ENCODE results near the gene EEA1. TPM values are rescaled to one million over a fixed set of nuclear protein-coding genes. Genes with fewer than 3 reads are reported as not detected.

EEA1 gene
- total and polyA plus RNA-seq, 2 of the 8 experiments (the other 6 are each of a cell fraction or from before 2014, with no cell fraction given), result 1.0 to 18.8 TPM

DNA sequence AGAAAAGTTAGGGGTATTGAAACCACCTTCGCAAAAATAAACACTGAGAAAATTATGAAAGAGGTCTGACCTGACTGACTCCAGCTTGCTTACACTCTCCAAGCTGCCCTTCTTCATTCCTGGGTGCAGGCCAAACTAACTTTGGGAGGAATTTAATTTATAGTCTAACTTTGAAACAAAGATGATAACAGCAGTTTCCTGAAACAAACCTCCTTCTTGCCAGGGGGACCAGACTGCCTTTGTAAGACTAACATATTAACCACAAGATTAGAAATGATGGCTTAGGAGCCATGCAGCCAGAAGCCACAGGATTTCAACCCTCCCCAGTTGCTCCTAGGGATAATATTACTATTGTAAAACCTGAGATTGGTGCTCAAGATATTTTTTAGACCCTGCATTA lies 13.8 kb upstream of the EEA1 start:
- no peaks in the 10 kb centered on the region for H3K79me2 ChIP-seq (ENCODE audit: control insufficient read depth in 1 of 2, insufficient read depth in 2 of 2, low read length in 2 of 2)
- TF ChIP-seq TCF12 (IDR thresholded peaks at IDR 0.05; ENCODE audit: low read depth, low read length) (no peak), CHD2 (IDR thresholded peaks at IDR 0.05; ENCODE audit: low read length) (no peak)
- WGBS, 2 experiments (ENCODE audit: extremely low coverage in 1 of 2, insufficient coverage in 1 of 2, insufficient read length in 1 of 2, insufficient replicate concordance in 2 of 2, low coverage in 1 of 2, low lambda C conversion rate in 2 of 2, missing lambda C conversion rate in 1 of 2), result 90% methylated on average over 1 of the region's 1 CpG; no CpG with 5 or more reads in 1 of the 2 experiments
- H4K91ac ChIP-seq (replicated peaks; ENCODE audit: insufficient read length, low read length), result no peak overlapping the region
- no peak overlapping the region for H3K4me3 ChIP-seq (ENCODE audit: extremely low read depth in 1 of 4, insufficient read depth in 2 of 4, low read depth in 3 of 4, low read length in 4 of 4)
- H3K23ac ChIP-seq (ENCODE audit: insufficient read length), result no peak overlapping the region
- H3K36me3 ChIP-seq (ENCODE audit: control insufficient read depth in 2 of 4, insufficient read depth in 4 of 4, low read length in 3 of 4), result no peaks in the 10 kb centered on the region
- H4K20me1 ChIP-seq (replicated peaks in 1 of 2; ENCODE audit: control insufficient read depth in 1 of 2, insufficient read depth in 2 of 2, low read length in 2 of 2), result no peaks in the 10 kb centered on the region
- ChIA-PET CTCF (ENCODE audit: partially characterized antibody) (interaction anchor here (1.0 to 2.0 kb wide), 5 partner anchors 9 to 157 kb away, joined by 3 to 6 read pairs (median 4); no protein-coding TSS in a partner anchor), POLR2A (ENCODE audit: partially characterized antibody) (interaction anchor here (1.0 kb wide), 1 partner anchor 13 kb away, joined by 3 read pairs; no protein-coding TSS in a partner anchor)
- no peak overlapping the region for H3K4me2 ChIP-seq (ENCODE audit: insufficient read depth in 1 of 2, low read depth in 2 of 2, low read length in 2 of 2)
- H4K8ac ChIP-seq (ENCODE audit: extremely low read depth, insufficient read depth, low read length), result no peak overlapping the region
- DNase-seq (ENCODE audit: low read depth in 1 of 2, low spot score in 2 of 2) (no peak), FAIRE-seq (no peak)
- H3K4me1 ChIP-seq (replicated peaks in 1 of 4; ENCODE audit: control insufficient read depth in 3 of 4, insufficient read depth in 4 of 4, low read length in 3 of 4), result no peaks in the 10 kb centered on the region; a peak in 1 of 7 replicates
- no peak overlapping the region for H3K27ac ChIP-seq (ENCODE audit: low read depth, low read length)
- no peak overlapping the region for H2BK5ac ChIP-seq (ENCODE audit: low read depth, low read length)
- no peak overlapping the region for H4K5ac ChIP-seq (ENCODE audit: insufficient read length, low read depth, low read length)
- H2BK15ac ChIP-seq (ENCODE audit: low read length), result no peak overlapping the region
- no peak overlapping the region for H2BK20ac ChIP-seq (ENCODE audit: low read length)
- no peak overlapping the region for H3K9ac ChIP-seq (replicated peaks in 1 of 4; ENCODE audit: extremely low read depth in 1 of 4, low read depth in 3 of 4, low read length in 3 of 4)
- no peak overlapping the region for H2BK12ac ChIP-seq (ENCODE audit: low read depth, low read length)
- H3K56ac ChIP-seq (replicated peaks; ENCODE audit: insufficient read length, low read depth, low read length), result no peak overlapping the region
- no peak overlapping the region for H3K14ac ChIP-seq (ENCODE audit: insufficient read length)
- H3K79me1 ChIP-seq (ENCODE audit: low read depth, low read length), result no peaks in the 10 kb centered on the region
- no peaks in the 10 kb centered on the region for H3K9me3 ChIP-seq (ENCODE audit: insufficient read depth in 2 of 2, low read depth in 1 of 2, low read length in 1 of 2)
- no peaks in the 10 kb centered on the region for H3K27me3 ChIP-seq (replicated peaks in 1 of 4; ENCODE audit: control insufficient read depth in 3 of 4, extremely low read depth in 1 of 4, insufficient read depth in 3 of 4, low read length in 3 of 4)
- no peak overlapping the region for H3K18ac ChIP-seq (ENCODE audit: extremely low read depth, low read length)
- H2AK5ac ChIP-seq (ENCODE audit: low read depth, low read length), result no peak overlapping the region
- H2BK120ac ChIP-seq (replicated peaks; ENCODE audit: low read depth, low read length), result no peak overlapping the region
- H2AFZ ChIP-seq (ENCODE audit: low read length), result no peak overlapping the region
- no peak overlapping the region for H3K4ac ChIP-seq (replicated peaks; ENCODE audit: insufficient read length, low read depth, low read length)
- no peaks in the 10 kb centered on the region for H3K23me2 ChIP-seq (ENCODE audit: low read depth, low read length)

Data from H1 (cell line).